Activated effector memory CD4-positive, alpha-beta T cell treated with anti-CD3 and anti-CD28 coated beads, Interleukin-2, amount 50 U/mL, for 16 hours (primary cell): ENCODE results near the gene LEMD2.
A peak's percentile ranks its signal among the peaks of the same experiment; 100 is the strongest.

Experiments used
- DNase-seq: peaks from one replicate; pipeline ENCODE4 v3.0.0-alpha.2; 2020

LEMD2 gene

GRCh38 chr6:33819021-33819420, 30.1 kb upstream of the LEMD2 start:
- no peak for DNase-seq

GRCh38 chr6:33818293-33818692, 29.4 kb upstream of the LEMD2 start:
- no peak for DNase-seq

GRCh38 chr6:33817489-33817888, 28.6 kb upstream of the LEMD2 start:
- no peak for DNase-seq

GRCh38 chr6:33816911-33817310, 28.0 kb upstream of the LEMD2 start:
- no peak for DNase-seq

GRCh38 chr6:33815854-33816253, 26.9 kb upstream of the LEMD2 start:
- no peak for DNase-seq

- no peak for DNase-seq
Measured at GRCh38 chr6:33813990-33814985, 25.4 kb upstream of the LEMD2 start.

GRCh38 chr6:33813246-33813904, 24.4 kb upstream of the LEMD2 start:
- no peak for DNase-seq

GRCh38 chr6:33812669-33813068, 23.7 kb upstream of the LEMD2 start:
- peak; percentile 76 for DNase-seq

GRCh38 chr6:33809594-33809993, 20.7 kb upstream of the LEMD2 start:
- no peak for DNase-seq

GRCh38 chr6:33808641-33809180, 19.8 kb upstream of the LEMD2 start:
- DNase-seq, result no peak

GRCh38 chr6:33807606-33808005, 18.7 kb upstream of the LEMD2 start:
- no peak for DNase-seq

- no peak for DNase-seq
Measured at GRCh38 chr6:33806841-33807240, 17.9 kb upstream of the LEMD2 start.

- no peak for DNase-seq
Measured at GRCh38 chr6:33803571-33804053, 14.7 kb upstream of the LEMD2 start, which contains the start of gene MLN. Gene MLN, minus strand, starts transcription at chr6:33804003. Its CDS starts 2,840 bp downstream, at chr6:33801163.

- DNase-seq, result no peak
Measured at GRCh38 chr6:33802186-33802958, 13.4 kb upstream of the LEMD2 start.

- DNase-seq, result no peak
Measured at GRCh38 chr6:33801611-33802010, 12.7 kb upstream of the LEMD2 start.

GRCh38 chr6:33800248-33800969, 11.5 kb upstream of the LEMD2 start:
- DNase-seq, result no peak

- no peak for DNase-seq
Measured at GRCh38 chr6:33799454-33800113, 10.7 kb upstream of the LEMD2 start.

GRCh38 chr6:33798343-33798848, 9.5 kb upstream of the LEMD2 start:
- no peak for DNase-seq

GRCh38 chr6:33797626-33798342, 8.9 kb upstream of the LEMD2 start:
- no peak for DNase-seq

- DNase-seq, result no peak
Measured at GRCh38 chr6:33794910-33795623, 6.1 kb upstream of the LEMD2 start.
